WERI-Rb-1 (cell line): Measurements from ENCODE around the gene GPR183.

Experiments used
- DNase-seq: peaks from one replicate; pipeline ENCODE4 v3.0.0-alpha.2; 2020
- H3K27ac ChIP-seq: fragments of 250-450 bp; sonication (Bioruptor Pico); 2 replicates; pipeline ENCODE4 v1.5.1; 2020; ENCODE audit warnings: mild to moderate bottlenecking, moderate library complexity
- H3K27me3 ChIP-seq: fragments of 250-450 bp; sonication (Bioruptor Pico); 2 replicates; pipeline ENCODE4 v1.5.1; 2021; ENCODE audit warnings: mild to moderate bottlenecking, low read depth, moderate library complexity; ENCODE audit not compliant: insufficient read depth, severe bottlenecking
- H3K36me3 ChIP-seq: fragments of 250-450 bp; sonication (Bioruptor Pico); 2 replicates; pipeline ENCODE4 v1.5.1; 2020; ENCODE audit warnings: mild to moderate bottlenecking, moderate library complexity
- H3K4me3 ChIP-seq: 2 replicates; pipeline ENCODE4 v1.5.1; 2011; ENCODE audit warnings: low read depth, mild to moderate bottlenecking, control low read depth, low read length
- H3K9me3 ChIP-seq: fragments of 250-450 bp; sonication (Bioruptor Pico); 2 replicates; pipeline ENCODE4 v1.5.1; 2021; ENCODE audit warnings: mild to moderate bottlenecking, moderate library complexity; ENCODE audit not compliant: severe bottlenecking
- TF ChIP-seq, protein P1 (sequence below): IDR thresholded peaks from 2 replicates; pipeline ENCODE4 v1.5.1; 2011; ENCODE audit warnings: low read depth, mild to moderate bottlenecking, control low read depth, inconsistent platforms, low read length

GPR183 gene

DNA sequence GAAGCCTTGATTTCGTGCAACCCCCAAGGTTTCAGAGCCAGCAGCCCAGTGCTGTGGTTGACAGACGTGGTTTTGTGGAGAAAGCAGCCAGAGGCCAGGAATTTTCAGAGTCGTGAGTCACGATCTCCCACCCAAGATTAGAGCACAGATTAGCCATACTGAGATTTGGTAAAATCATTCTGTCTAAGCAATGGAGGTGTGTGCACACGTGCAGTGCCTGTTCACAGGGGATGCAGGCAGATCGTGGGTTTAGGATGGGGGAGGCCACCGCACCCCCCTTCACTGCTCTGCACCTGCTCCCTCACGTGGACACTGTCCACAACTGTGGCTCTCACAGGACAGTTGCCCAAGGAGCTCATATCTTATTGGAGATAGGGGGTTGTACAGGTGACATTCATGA is 46.6 kb upstream of the GPR183 start:
- TF ChIP-seq, protein P1, sequence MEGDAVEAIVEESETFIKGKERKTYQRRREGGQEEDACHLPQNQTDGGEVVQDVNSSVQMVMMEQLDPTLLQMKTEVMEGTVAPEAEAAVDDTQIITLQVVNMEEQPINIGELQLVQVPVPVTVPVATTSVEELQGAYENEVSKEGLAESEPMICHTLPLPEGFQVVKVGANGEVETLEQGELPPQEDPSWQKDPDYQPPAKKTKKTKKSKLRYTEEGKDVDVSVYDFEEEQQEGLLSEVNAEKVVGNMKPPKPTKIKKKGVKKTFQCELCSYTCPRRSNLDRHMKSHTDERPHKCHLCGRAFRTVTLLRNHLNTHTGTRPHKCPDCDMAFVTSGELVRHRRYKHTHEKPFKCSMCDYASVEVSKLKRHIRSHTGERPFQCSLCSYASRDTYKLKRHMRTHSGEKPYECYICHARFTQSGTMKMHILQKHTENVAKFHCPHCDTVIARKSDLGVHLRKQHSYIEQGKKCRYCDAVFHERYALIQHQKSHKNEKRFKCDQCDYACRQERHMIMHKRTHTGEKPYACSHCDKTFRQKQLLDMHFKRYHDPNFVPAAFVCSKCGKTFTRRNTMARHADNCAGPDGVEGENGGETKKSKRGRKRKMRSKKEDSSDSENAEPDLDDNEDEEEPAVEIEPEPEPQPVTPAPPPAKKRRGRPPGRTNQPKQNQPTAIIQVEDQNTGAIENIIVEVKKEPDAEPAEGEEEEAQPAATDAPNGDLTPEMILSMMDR, result no peak
- no peak overlapping the region for H3K27ac ChIP-seq
- no peak overlapping the region for H3K4me3 ChIP-seq
- DNase-seq, result no peak
- no peaks in the 10 kb centered on the region for H3K9me3 ChIP-seq
- peaks cover 42% of the 10 kb centered on the region for H3K36me3 ChIP-seq
- H3K27me3 ChIP-seq, result no peaks in the 10 kb centered on the region

DNA sequence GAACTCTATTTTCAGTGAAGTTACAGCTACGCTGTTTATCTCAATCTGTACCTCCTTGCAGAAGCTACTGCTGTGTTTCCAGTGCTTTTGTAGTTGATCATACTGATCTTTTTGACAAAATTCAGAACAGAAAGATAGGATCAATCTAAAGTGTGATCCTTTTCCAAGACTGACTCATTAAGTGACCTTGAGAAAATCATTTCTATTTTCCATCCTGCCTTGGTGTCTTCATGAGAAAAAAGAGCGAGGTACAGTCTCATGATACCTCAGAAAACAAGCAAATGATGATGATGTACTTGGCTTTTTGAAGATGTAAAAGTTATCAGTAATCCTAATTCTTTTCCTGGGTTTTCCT is 46.0 kb upstream of the GPR183 start:
- no peak overlapping the region for H3K4me3 ChIP-seq
- no peak for DNase-seq
- TF ChIP-seq, protein P1, result no peak
- no peak overlapping the region for H3K27ac ChIP-seq
- no peaks in the 10 kb centered on the region for H3K9me3 ChIP-seq
- H3K27me3 ChIP-seq, result no peaks in the 10 kb centered on the region
- H3K36me3 ChIP-seq, result peaks cover 48% of the 10 kb centered on the region

- DNase-seq, result no peak
- no peaks in the 10 kb centered on the region for H3K9me3 ChIP-seq
- TF ChIP-seq, protein P1, result no peak
- H3K27me3 ChIP-seq, result no peaks in the 10 kb centered on the region
- peaks cover 48% of the 10 kb centered on the region for H3K36me3 ChIP-seq
- H3K27ac ChIP-seq, result no peak overlapping the region
- no peak overlapping the region for H3K4me3 ChIP-seq
Measured at GRCh38 chr13:99352351-99353245, 45.4 kb upstream of the GPR183 start.

DNA sequence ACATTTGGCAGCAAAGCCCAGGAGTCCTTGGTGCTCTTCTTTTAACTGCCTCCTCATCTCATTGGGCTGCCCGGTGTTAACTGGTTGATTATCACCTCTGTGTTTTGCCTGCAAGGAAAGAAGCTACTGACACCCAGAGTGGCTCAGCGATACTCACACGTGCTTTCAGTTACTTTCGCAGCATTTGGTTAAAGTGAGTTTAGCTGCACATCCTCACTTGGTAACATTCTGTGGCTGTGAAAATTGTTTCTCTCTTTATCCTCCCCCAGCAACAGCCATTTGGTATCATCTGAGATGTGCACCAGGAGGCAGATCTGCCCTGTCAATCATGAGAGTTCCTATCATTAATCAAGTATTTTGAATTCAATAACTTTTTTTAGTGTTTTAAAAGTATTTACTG is 44.6 kb upstream of the GPR183 start:
- H3K27ac ChIP-seq, result no peak overlapping the region
- peaks cover 46% of the 10 kb centered on the region for H3K36me3 ChIP-seq
- no peaks in the 10 kb centered on the region for H3K27me3 ChIP-seq
- no peaks in the 10 kb centered on the region for H3K9me3 ChIP-seq
- DNase-seq, result no peak
- H3K4me3 ChIP-seq, result no peak overlapping the region
- TF ChIP-seq, protein P1, result no peak

- Histone ChIP-seq H3K36me3 (peaks cover 35% of the 10 kb centered on the region), H3K27me3 (no peaks in the 10 kb centered on the region), H3K4me3 (no peak overlapping the region), H3K9me3 (no peaks in the 10 kb centered on the region), H3K27ac (no peak overlapping the region)
- TF ChIP-seq, protein P1, result no peak
- DNase-seq, result peak; percentile 42
Measured at GRCh38 chr13:99350191-99350590, 43.0 kb upstream of the GPR183 start.

GRCh38 chr13:99347911-99348451 is 40.8 kb upstream of the GPR183 start:
- Histone ChIP-seq H3K4me3 (no peak overlapping the region), H3K27me3 (no peaks in the 10 kb centered on the region), H3K27ac (no peak overlapping the region), H3K36me3 (peaks cover 31% of the 10 kb centered on the region), H3K9me3 (no peaks in the 10 kb centered on the region)
- no peak for DNase-seq
- TF ChIP-seq, protein P1, result no peak
